Measurements from ENCODE around the gene ENPP1. TPM values are rescaled to one million over a fixed set of nuclear protein-coding genes. Genes with fewer than 3 reads are reported as not detected.
A peak's percentile ranks its signal among the peaks of the same experiment; 100 is the strongest.

The ENPP1 gene
- total and polyA plus RNA-seq, 2 donors: 3.8 to 45.3 TPM

DNA sequence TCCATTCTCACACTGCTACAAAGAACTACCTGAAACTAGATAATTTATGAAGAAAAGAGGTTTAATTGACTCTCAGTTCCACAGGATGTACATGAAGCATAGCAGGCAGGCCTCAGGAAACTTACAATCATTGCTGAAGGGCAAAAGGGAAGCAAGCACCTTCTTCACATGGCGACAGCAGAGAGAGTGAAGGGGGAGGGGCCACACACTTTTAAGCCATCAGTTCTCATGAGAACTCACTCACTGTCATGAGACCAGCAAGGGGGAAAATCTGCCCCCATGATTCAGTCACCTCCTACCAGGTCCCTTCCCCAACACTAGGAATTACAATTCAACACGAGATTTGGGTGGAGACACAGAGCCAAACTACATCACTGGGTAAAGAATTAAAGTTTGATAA, 12.5 kb upstream of the ENPP1 start:
- 80% methylated on average over 2 of the region's 2 CpGs for WGBS
- DNase-seq (ENCODE audit: extremely low spot score): no peak
- H3K36me3 ChIP-seq (ENCODE audit: insufficient read depth): no peaks in the 10 kb centered on the region

DNA sequence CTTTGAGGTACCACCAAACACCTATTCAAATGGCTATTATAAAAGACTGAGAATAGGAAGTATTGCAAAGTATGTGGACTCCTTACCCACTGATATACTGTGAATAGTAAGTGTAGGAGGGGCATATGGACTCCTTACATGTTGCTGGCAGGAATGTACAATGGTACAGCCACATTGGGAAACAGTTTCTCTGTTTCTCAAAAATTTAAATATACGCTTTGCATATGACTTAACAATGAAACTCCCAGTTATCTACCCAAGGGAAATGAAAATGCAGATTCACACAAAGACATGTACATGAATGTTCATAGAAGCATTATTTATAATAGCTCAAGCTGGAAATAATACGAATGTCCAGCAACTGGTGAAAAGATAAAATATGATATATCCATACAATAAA, 5.5 kb upstream of the ENPP1 start:
- no peak overlapping the region for H3K4me3 ChIP-seq (ENCODE audit: low read depth, low read length)
- no peaks in the 10 kb centered on the region for H3K36me3 ChIP-seq (ENCODE audit: insufficient read depth)
- WGBS: 94% methylated on average over 2 of the region's 2 CpGs
- no peak overlapping the region for H3K27ac ChIP-seq (ENCODE audit: low read depth)
- no peak for DNase-seq (ENCODE audit: extremely low spot score)
- no peaks in the 10 kb centered on the region for H3K4me1 ChIP-seq (ENCODE audit: insufficient read depth)

More for the DNA sequence above, 12.5 kb upstream of the ENPP1 start:
- Histone ChIP-seq H3K4me3 (ENCODE audit: low read depth, low read length) (no peak overlapping the region), H3K4me1 (ENCODE audit: insufficient read depth) (no peaks in the 10 kb centered on the region), H3K27ac (ENCODE audit: low read depth) (no peak overlapping the region)

DNA sequence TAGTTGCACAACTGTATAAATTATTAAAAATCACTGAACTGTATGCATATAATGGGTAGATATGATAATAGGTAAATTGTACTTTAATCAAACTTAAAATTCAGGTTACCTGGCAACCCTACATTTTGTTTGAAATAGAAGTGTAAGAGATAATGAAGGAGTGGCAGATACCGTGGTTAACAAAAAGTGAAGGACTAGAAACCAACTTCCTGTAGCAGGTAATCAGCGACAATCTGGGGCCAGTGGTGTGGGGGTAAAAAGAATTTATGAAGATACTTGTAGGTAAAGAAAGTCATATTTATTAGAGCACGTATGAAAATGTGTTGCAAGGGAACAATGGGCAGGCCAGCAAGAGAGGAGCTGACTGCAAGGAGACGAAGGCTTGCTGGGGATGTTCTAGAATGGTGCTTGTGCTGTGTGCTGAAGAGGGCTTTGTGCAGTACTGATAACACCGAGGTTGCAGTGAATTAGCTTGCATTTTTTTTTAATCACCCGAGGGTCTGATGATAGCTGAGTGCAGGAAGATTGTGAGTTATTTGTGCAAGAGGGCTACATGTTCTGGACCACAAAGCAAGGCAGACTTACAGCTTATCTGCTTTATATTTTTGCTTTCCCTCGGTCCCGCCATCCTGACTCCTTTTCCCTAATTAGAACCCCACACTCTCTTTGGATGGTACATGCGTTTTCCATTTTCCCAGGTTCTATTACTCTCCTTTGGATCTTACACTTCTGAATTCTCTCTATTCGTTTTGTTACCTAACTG, 4.6 kb upstream of the ENPP1 start:
- 75% methylated on average over 10 of the region's 10 CpGs for WGBS
- H3K4me1 ChIP-seq (ENCODE audit: insufficient read depth): no peaks in the 10 kb centered on the region
- H3K27ac ChIP-seq (ENCODE audit: low read depth): no peak overlapping the region
- H3K36me3 ChIP-seq (ENCODE audit: insufficient read depth): no peaks in the 10 kb centered on the region
- DNase-seq (ENCODE audit: extremely low spot score): no peak
- no peak overlapping the region for H3K4me3 ChIP-seq (ENCODE audit: low read depth, low read length)

DNA sequence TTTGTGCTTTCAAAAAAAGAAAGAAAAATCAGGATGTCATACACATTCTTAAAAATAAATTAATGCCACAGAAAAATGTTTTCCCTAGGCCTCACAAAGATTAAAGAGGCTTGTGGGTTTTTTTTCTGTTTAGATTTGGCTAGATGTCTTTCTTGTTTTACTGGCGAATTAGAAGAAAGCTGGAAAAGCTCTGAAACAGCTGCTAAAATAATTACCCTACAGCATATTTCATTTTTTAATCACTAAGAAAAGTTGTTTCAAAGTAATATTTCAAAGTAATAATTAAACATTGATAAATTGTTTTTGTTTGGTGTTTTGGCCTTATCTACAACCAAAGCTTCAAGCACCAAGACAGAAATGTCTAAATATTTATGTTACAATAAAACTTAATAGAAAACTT, 3.7 kb upstream of the ENPP1 start:
- no peak overlapping the region for H3K27ac ChIP-seq (ENCODE audit: low read depth)
- no peak overlapping the region for H3K4me3 ChIP-seq (ENCODE audit: low read depth, low read length)
- no peaks in the 10 kb centered on the region for H3K36me3 ChIP-seq (ENCODE audit: insufficient read depth)
- 54% methylated on average over 1 of the region's 1 CpG for WGBS
- no peak for DNase-seq (ENCODE audit: extremely low spot score)
- no peaks in the 10 kb centered on the region for H3K4me1 ChIP-seq (ENCODE audit: insufficient read depth)

DNA sequence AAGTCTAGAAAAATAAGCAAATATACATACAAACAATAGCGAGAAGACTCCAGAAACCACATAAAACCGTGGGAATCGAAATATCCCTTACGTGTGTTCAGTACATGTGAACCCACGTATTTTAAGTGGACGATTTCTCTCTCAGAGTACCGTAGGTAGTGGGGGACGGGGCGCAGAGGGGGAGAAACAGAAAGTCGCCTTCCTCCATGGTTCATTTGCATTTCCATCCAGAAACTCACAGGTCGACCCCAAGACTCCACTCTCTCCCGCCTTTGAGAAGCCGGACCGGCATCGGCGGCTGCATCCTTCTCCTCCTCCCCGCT, 538 bp upstream of the ENPP1 start:
- Histone ChIP-seq H3K4me1 (ENCODE audit: insufficient read depth) (no peaks in the 10 kb centered on the region), H3K4me3 (ENCODE audit: low read depth, low read length) (peak overlapping the region; percentile 90), H3K27ac (ENCODE audit: low read depth) (no peak overlapping the region), H3K36me3 (ENCODE audit: insufficient read depth) (no peaks in the 10 kb centered on the region)
- 8% methylated on average over 17 of the region's 17 CpGs for WGBS
- DNase-seq (ENCODE audit: extremely low spot score): no peak

DNA sequence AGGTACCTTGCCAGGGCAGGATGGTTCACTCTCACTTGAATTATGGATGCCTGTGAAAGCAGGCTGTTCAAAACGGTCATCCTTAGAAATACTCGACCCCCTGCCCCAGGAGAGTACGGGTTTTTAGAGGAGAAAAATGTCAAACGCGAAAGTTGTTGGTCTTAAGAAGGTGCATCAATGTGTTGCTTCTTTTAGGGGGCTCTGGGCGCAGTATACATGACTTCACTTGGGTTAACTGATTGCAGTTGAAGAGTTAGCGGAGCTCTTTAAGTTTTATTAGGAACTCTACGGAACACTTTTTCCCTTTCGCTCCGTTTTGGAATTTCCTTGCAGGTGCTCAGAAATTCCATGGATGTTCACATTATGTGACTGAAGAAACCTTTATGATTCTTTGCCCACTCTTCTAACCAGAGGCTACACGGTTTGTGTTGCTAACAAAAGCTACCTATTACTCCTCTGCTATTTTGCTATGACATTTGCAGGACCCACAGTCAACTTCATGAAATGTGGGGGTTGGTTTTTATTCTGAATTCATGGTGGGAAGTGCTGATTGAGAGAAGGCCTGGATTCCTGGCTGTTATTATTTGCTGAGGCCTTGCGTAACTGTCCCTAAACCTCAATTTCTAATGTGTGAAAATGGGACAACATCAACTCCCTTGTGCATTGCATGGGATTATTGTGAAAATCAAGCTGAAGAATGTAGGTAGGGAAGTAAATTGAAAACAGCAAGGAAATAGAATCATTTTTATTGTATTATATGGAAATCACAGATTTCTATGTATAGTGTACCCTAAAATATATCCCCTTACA, 845 bp downstream of the ENPP1 start:
- DNase-seq (ENCODE audit: extremely low spot score): no peak
- H3K4me3 ChIP-seq (ENCODE audit: low read depth, low read length): peak overlapping the region; percentile 90
- H3K36me3 ChIP-seq (ENCODE audit: insufficient read depth): no peaks in the 10 kb centered on the region
- H3K4me1 ChIP-seq (ENCODE audit: insufficient read depth): no peaks in the 10 kb centered on the region
- 30% methylated on average over 12 of the region's 12 CpGs for WGBS
- no peak overlapping the region for H3K27ac ChIP-seq (ENCODE audit: low read depth)

DNA sequence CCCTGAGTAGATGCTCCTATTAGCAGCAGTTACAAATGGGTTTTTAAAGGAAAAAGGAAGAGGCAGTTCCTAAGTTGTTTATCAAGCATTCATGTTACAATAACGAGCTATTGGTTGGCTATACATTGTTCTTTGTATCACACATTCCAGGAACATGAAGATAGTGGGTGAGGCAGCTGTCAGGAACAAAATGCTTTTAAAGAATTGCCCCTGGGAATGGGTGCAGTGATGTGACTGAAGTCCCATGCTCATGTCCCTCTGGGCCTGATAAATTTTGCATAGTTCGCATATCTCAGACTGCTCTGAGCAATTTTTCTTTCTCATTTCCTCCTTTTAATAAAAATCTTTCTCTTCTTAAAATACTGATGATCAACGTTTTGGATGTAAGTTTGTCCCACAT, 3.7 kb downstream of the ENPP1 start:
- no peak for DNase-seq (ENCODE audit: extremely low spot score)

DNA sequence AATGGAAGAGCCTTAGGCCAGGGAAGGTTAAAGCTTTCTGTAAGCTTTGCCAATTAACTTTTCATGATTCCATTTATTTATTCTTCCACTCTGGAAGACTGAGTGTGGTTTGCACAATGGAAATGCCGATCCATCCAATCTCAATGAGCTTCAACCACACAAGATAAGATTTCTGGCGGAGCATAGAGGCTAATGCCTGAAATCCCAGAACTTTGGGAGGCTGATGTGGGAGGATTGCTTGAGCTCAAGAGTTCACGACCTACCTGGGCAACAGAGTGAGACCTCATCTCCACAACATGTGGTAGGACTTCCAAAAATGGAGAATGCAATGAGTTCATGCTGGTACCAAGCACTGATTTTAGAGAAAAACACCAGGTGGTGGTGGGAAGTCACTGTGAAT, 6.2 kb downstream of the ENPP1 start:
- Histone ChIP-seq H3K36me3 (ENCODE audit: insufficient read depth) (no peaks in the 10 kb centered on the region), H3K4me3 (ENCODE audit: low read depth, low read length) (no peak overlapping the region), H3K4me1 (ENCODE audit: insufficient read depth) (no peaks in the 10 kb centered on the region), H3K27ac (ENCODE audit: low read depth) (no peak overlapping the region)
- DNase-seq (ENCODE audit: extremely low spot score): no peak
- 97% methylated on average over 3 of the region's 3 CpGs for WGBS

More for the DNA sequence above, 3.7 kb downstream of the ENPP1 start:
- no peaks in the 10 kb centered on the region for H3K36me3 ChIP-seq (ENCODE audit: insufficient read depth)
- no peak overlapping the region for H3K27ac ChIP-seq (ENCODE audit: low read depth)
- WGBS: 72% methylated on average over 3 of the region's 3 CpGs
- no peaks in the 10 kb centered on the region for H3K4me1 ChIP-seq (ENCODE audit: insufficient read depth)
- no peak overlapping the region for H3K4me3 ChIP-seq (ENCODE audit: low read depth, low read length)

DNA sequence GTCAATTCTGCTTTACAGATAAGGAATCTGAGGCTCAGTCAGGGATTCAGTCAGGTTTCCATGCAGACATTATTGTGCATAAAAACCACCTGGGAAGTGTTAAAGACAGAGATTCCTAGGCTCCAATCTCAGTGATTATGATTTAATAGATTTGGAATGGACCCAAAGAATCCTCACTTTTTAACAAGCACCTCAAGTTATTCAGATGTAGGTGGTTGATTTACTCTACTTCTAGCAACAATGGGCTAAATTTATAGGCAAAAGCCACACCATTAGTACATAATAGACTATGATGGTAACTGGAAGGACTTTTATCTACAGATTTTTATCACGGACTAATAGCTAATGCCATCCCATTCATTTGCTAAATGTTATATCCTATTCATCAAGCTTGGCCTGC, 9.0 kb downstream of the ENPP1 start:
- H3K27ac ChIP-seq (ENCODE audit: low read depth): no peak overlapping the region

DNA sequence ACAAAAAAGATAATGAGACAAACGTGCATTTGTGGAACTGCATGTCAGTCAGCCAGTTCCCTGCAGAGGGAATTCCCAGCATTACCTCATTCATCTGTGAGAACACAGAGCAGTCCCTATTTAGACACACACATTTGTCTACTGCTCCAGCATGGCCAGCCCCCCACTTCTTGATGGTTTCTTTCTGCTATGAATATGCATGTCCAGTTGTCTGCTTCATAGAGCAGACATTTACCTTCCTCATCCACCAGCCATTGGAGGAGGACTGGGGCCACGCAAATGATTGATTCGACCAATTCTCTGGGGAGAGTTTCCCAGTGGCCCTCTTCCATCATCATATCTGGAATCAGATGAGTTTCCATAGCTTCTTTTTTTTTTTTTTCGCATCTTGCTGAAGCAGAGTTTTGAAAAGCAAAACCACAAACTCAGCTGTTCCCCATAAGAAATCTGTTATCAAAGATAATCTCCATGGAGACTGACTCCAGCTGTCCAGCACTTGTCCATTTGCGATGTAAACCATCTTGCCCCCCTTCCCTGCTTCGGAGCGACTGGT, 11.8 kb downstream of the ENPP1 start:
- Histone ChIP-seq H3K36me3 (ENCODE audit: insufficient read depth) (no peaks in the 10 kb centered on the region), H3K4me3 (ENCODE audit: low read depth, low read length) (no peak overlapping the region), H3K27ac (ENCODE audit: low read depth) (no peak overlapping the region), H3K4me1 (ENCODE audit: insufficient read depth) (no peaks in the 10 kb centered on the region)
- WGBS: 22% methylated on average over 7 of the region's 7 CpGs
- no peak for DNase-seq (ENCODE audit: extremely low spot score)

More for the DNA sequence above, 9.0 kb downstream of the ENPP1 start:
- DNase-seq (ENCODE audit: extremely low spot score): no peak
- Histone ChIP-seq H3K36me3 (ENCODE audit: insufficient read depth) (no peaks in the 10 kb centered on the region), H3K4me1 (ENCODE audit: insufficient read depth) (no peaks in the 10 kb centered on the region), H3K4me3 (ENCODE audit: low read depth, low read length) (no peak overlapping the region)
- 86% methylated on average over 1 of the region's 1 CpG for WGBS

DNA sequence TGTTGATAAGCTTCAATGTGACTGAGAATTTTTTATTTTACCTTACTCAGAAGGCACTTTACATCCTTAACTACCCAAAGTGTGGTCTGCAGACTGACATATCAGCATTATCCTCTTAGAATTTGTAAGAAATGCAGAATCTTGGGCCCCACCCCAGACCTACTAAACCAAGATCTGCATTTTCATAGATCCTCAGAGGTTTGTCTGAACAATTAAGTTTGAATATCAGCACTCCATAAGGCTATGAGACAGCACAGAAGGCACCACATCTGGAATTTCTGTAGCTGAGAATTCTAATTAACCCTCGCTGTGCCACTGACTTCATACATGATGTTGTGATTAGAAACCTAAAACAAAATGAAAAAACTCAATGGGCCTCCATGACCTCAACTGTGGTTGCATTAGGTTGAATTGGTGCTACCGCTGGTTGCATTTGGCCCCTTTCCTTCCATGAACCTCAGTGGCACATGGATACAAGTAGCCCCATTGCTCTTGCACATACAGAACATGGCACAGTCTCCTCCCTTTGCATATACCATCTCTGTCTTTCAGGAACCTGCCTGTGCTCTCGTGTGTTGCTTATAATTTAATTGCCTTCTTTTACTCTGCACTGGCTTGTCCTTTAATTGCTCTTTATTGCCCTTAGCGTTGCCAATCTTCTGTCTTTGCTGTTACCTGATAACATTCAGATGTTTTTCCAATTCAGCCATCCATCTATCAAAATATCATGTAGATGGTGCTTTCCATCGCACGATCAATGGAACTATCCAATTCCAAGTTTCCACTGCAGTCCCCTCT, 13.4 kb downstream of the ENPP1 start:
- Histone ChIP-seq H3K27ac (ENCODE audit: low read depth) (no peak overlapping the region), H3K4me3 (ENCODE audit: low read depth, low read length) (no peak overlapping the region), H3K4me1 (ENCODE audit: insufficient read depth) (no peaks in the 10 kb centered on the region), H3K36me3 (ENCODE audit: insufficient read depth) (no peaks in the 10 kb centered on the region)
- DNase-seq (ENCODE audit: extremely low spot score): no peak
- WGBS: 92% methylated on average over 6 of the region's 6 CpGs

DNA sequence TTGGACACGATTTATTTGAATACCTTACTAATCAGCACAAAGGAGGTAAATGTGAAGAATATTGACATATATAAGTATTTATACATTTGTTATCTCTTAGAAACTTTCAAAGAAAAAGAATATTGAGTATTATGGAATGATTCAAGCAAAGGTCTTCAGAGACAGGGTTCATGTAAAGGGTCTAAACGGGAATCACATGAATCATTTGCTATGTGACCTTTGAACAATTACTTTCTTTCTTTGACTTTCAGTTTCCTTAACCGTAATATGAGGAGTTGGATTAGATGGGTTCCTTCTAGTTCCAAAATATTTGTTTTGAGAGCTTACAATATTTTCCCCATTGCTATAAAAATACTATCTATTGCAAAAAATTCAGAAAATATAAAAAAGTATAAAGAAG, 14.3 kb downstream of the ENPP1 start:
- no peak overlapping the region for H3K4me3 ChIP-seq (ENCODE audit: low read depth, low read length)
- WGBS: 74% methylated on average over 3 of the region's 3 CpGs

DNA sequence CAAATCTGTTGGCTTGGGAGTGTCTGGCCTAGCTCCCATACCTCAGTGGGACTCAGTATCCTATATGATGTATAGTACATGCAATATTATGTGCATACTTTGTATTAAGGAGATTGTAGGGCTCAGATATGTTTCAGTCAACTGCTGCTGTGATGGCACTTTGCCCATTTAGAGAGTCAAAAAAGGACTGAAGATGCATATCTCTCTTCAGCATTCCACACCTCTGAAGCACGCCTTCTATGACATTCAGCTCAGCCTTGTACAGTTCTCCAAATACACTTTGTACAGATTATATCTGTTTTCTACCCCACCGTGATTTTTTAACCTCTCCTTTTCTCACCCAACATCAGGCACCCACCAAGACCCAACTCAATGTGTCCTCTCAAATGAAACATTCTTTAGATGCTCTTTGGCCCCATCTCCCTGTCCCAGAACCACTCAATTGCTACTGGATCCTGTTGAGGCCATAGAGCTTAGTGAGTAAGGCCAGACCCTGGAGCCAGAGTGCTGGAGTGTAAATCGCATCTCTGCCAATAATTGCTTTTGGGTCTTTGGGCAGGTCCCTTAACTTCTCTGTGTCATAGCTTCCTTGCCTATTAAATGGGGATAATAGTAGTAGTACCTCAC, 15.6 kb downstream of the ENPP1 start:
- 79% methylated on average over 3 of the region's 3 CpGs for WGBS
- DNase-seq (ENCODE audit: extremely low spot score): no peak
- no peak overlapping the region for H3K27ac ChIP-seq (ENCODE audit: low read depth)

More for the DNA sequence above, 14.3 kb downstream of the ENPP1 start:
- Histone ChIP-seq H3K27ac (ENCODE audit: low read depth) (no peak overlapping the region), H3K36me3 (ENCODE audit: insufficient read depth) (no peaks in the 10 kb centered on the region), H3K4me1 (ENCODE audit: insufficient read depth) (peaks cover 1% of the 10 kb centered on the region)
- no peak for DNase-seq (ENCODE audit: extremely low spot score)

More for the DNA sequence above, 15.6 kb downstream of the ENPP1 start:
- no peak overlapping the region for H3K4me3 ChIP-seq (ENCODE audit: low read depth, low read length)
- peaks cover 1% of the 10 kb centered on the region for H3K4me1 ChIP-seq (ENCODE audit: insufficient read depth)
- no peaks in the 10 kb centered on the region for H3K36me3 ChIP-seq (ENCODE audit: insufficient read depth)

Measured in urinary bladder (tissue), 4 donors.